Smooth muscle cell of the pulmonary artery (primary cell): Measurements from ENCODE around the gene MAGEB4. TPM values are rescaled to one million over a fixed set of nuclear protein-coding genes. Genes with fewer than 3 reads are reported as not detected.

Source experiments
- total RNA-seq: library from RNA; depleted of rRNA; stranded (reverse); fragments of >200 nt; gene quantifications from 2 replicates; pipeline ENCODE4 v1.2.3, GENCODE V29; 2014

MAGEB4 gene
- total RNA-seq, result not detected in 2 replicates

GRCh38 chrX:30241724-30242415 is at the start of gene MAGEB4:
Gene MAGEB4 (plus strand): TSS chrX:30242000. CDS start chrX:30242136, 136 bp downstream.

GRCh38 chrX:30215357-30215843 is 26.4 kb upstream of the MAGEB4 start, which contains the start of gene MAGEB2:
Gene MAGEB2 (plus strand): TSS chrX:30215563. CDS start chrX:30218581, 3,018 bp downstream.

GRCh38 chrX:30230395-30230794 is 11.4 kb upstream of the MAGEB4 start, which contains the start of gene MAGEB3:
Gene MAGEB3 (plus strand): TSS chrX:30230657. CDS start chrX:30235925, 5,268 bp downstream.

GRCh38 chrX:30246769-30247489 is 5.1 kb downstream of the MAGEB4 start, which contains the start of gene MAGEB1:
Gene MAGEB1 (plus strand): TSS chrX:30247146. CDS start chrX:30250494, 3,348 bp downstream.

Other genes starting within 250 kb of the MAGEB4 start
- gene MAGEB2, start 26.4 kb upstream of the MAGEB4 start, total RNA-seq, result not detected in 2 replicates
- not detected in 2 replicates for gene MAGEB3, start 11.3 kb upstream of the MAGEB4 start, total RNA-seq
- gene MAGEB1, start 5.1 kb downstream of the MAGEB4 start, total RNA-seq, result not detected in 2 replicates
- gene NR0B1, start 67.4 kb downstream of the MAGEB4 start, total RNA-seq, result 0.07 and 0.40 TPM in 2 replicates